HG03571 (cell line): ENCODE measurements around the gene ZNF407.
A peak's percentile ranks its signal among the peaks of the same experiment; 100 is the strongest.
"Not testable (repeated sequence)": the region's sequence is repeated elsewhere in the genome, so short reads cannot be mapped to it uniquely, and the experiment has no call there.

ENCODE experiments used
- ATAC-seq: cut with Tn5 transposase; IDR thresholded peaks from one replicate; pipeline ENCODE4 v1.9.1; 2021; ENCODE audit not compliant: unreplicated experiment

ZNF407 gene, protein sequence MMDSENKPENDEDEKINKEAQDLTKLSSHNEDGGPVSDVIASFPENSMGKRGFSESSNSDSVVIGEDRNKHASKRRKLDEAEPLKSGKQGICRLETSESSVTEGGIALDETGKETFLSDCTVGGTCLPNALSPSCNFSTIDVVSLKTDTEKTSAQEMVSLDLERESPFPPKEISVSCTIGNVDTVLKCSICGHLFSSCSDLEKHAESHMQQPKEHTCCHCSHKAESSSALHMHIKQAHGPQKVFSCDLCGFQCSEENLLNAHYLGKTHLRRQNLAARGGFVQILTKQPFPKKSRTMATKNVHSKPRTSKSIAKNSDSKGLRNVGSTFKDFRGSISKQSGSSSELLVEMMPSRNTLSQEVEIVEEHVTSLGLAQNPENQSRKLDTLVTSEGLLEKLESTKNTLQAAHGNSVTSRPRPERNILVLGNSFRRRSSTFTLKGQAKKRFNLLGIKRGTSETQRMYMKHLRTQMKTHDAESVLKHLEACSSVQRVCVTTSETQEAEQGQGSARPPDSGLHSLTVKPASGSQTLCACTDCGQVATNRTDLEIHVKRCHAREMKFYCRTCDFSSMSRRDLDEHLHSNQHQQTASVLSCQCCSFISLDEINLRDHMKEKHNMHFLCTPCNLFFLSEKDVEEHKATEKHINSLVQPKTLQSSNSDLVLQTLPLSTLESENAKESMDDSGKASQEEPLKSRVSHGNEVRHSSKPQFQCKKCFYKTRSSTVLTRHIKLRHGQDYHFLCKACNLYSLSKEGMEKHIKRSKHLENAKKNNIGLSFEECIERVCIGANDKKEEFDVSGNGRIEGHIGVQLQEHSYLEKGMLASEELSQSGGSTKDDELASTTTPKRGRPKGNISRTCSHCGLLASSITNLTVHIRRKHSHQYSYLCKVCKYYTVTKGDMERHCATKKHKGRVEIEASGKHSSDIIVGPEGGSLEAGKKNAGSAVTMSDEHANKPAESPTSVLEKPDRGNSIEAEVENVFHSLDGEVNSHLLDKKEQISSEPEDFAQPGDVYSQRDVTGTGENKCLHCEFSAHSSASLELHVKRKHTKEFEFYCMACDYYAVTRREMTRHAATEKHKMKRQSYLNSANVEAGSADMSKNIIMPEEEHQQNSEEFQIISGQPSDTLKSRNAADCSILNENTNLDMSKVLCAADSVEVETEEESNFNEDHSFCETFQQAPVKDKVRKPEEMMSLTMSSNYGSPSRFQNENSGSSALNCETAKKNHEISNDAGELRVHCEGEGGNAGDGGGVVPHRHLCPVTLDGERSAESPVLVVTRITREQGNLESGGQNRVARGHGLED (N-terminal part only)

GRCh38 chr18:74597662-74598349 lies at the start of gene ZNF407:
Gene ZNF407 (plus strand): TSS chr18:74597870. CDS start chr18:74631020, 33,150 bp downstream.
- ATAC-seq, result peak; percentile 68

GRCh38 chr18:74549591-74550104 lies 48.0 kb upstream of the ZNF407 start:
- no peak for ATAC-seq

- ATAC-seq, result no peak
These were observed 46.8 kb upstream of the ZNF407 start for GRCh38 chr18:74550886-74551285.

GRCh38 chr18:74551452-74551851 lies 46.2 kb upstream of the ZNF407 start:
- ATAC-seq, result no peak

DNA sequence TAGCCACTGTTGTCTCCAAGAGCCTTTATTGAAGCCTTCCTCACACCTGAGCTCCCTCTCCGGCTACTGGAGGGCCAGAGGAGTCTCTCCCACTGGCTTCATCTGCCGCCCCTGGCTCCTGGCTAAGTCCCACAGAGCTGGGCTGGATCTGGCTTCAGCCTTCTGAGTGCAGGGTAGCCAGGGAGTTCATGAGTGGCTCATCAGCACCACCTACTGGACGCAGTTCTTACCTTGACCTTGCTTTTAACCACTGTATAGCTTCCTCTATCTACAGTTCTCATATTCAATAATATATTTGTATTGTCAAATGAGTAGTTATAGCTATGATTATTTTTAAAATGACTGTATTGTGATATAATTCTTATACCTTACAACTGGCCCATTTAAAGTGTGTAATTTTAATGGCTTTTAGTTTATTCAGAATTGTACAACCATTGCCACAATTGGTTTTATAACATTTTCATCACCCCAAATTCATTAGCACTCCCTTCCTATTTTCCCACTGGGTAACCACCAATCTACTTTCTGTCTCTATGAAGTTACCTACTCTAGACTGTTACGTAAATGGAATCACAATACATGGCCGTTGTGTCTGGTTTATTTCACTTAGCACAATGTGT lies 45.6 kb upstream of the ZNF407 start:
- peak; percentile 96 for ATAC-seq

DNA sequence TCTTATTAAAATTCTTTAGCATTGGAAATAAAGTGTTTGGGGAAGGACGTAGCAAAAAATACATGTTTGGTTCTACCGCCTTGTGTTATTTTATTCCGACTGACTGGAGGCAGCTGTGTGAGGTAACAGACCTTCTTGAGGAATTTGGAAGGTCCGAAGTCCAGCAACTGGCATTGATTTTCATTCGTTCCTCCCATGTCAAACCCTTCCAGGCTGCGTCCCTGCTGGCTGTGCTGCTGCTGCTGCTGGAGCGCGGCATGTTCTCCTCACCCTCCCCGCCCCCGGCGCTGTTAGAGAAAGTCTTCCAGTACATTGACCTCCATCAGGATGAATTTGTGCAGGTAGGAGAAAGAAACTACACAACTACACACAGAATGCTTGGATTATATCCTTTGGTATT lies 41.5 kb upstream of the ZNF407 start:
- no peak for ATAC-seq

GRCh38 chr18:74558096-74558495 lies 39.6 kb upstream of the ZNF407 start:
- no peak for ATAC-seq

DNA sequence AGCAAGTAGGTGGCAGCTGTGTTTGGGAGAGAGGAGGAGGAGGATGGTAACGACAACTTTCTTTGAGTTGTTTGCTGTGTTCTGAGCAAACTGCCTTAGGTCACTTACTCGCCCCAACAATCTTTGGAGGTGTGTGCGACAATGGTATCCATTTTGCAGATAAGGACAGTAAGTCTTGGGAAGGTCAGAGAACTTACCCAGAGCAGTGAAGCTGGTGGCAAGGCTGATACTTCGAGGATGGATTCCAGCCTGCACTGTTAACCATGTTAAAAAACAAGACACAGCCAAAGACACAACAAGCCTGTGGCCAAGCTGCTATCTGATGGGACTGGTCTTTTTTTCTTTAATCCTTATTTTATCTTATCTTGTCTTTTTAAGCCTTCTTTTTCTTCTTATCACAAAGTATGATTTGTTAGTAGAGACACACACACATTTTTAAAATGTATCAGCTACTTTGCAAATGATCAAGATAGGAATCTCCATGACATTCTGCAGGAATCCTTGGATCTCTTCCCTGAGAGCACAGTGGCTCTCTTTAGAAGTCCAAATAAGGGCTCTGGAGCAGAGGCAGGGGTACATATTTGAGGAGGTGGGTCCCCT lies 35.4 kb upstream of the ZNF407 start:
- ATAC-seq, result no peak

GRCh38 chr18:74562775-74563174 lies 34.9 kb upstream of the ZNF407 start:
- no peak for ATAC-seq

DNA sequence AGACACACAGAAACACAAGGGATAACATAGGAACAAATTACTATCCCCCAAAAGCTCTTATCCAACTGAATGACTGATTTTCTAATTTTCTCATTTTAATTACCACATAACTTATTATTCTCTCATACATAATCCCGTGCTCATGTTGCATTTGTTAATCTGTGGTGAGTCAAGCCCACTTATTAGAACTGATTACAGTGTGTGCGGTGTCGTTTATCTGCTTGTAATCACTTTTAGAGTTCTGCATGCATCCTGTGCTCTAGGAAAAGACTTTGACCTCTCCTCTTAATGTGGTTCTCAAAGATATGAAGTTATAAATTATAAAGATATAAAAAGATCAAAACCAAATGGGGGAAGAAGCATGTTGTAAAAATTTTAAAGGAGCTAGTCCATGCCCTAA lies 33.7 kb upstream of the ZNF407 start:
- ATAC-seq, result no peak

DNA sequence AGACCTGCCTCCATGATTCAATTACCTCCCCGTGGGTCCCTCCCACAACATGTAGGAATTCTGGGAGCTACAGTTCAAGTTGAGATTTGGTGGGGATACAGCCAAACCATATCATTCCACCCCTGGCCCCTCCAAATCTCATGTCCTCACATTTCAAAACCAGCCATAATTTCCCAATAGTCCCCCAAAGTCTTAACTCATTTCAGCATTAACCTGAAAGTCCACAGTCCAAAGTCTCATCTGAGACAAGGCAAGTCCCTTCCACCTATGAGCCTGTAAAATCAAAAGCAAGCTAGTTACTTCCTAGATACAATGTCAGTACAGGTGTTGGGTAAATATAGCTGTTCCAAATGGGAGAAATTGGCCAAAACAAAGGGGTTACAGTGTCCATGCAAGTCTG lies 32.5 kb upstream of the ZNF407 start:
- not testable (repeated sequence) for ATAC-seq

DNA sequence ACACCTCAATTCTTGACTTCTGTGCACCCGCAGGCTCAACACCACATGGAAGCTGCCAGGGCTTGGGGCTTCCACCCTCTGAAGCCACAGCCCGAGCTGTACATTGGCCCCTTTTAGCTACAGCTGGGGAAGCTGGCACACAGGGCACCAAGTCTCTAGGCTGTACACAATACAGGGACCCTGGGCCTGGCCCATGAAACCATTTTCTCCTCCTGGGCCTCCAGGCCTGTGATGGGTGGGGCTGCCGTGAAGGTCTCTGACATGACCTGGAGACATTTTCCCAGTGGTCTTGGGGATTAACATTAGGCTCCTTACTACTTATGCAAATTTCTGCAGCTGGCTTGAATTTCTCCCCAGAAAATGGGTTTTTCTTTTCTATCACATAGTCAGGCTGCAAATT lies 31.7 kb upstream of the ZNF407 start:
- ATAC-seq, result not testable (repeated sequence)

GRCh38 chr18:74567822-74568221 lies 29.8 kb upstream of the ZNF407 start:
- no peak for ATAC-seq

GRCh38 chr18:74569401-74569800 lies 28.3 kb upstream of the ZNF407 start:
- no peak for ATAC-seq

DNA sequence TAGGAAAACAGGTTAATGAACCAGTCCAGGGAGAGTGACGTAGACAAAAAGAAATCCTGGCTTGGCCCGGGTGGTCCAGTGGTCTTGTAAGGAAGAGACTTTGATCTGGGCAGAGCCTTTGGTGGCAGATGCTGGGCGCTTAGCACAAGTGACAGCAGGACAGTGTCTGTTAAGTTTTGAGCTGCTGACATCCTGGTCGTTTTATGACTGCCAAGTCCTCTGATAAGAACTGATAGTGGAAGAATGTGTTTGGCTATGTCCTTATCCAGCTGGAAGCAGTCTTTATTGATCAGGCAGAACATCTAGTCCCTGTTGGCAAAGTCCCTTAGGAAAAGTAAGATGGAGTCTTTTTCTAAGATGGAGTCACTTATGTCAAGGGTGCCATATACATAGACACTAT lies 27.4 kb upstream of the ZNF407 start:
- ATAC-seq, result no peak

DNA sequence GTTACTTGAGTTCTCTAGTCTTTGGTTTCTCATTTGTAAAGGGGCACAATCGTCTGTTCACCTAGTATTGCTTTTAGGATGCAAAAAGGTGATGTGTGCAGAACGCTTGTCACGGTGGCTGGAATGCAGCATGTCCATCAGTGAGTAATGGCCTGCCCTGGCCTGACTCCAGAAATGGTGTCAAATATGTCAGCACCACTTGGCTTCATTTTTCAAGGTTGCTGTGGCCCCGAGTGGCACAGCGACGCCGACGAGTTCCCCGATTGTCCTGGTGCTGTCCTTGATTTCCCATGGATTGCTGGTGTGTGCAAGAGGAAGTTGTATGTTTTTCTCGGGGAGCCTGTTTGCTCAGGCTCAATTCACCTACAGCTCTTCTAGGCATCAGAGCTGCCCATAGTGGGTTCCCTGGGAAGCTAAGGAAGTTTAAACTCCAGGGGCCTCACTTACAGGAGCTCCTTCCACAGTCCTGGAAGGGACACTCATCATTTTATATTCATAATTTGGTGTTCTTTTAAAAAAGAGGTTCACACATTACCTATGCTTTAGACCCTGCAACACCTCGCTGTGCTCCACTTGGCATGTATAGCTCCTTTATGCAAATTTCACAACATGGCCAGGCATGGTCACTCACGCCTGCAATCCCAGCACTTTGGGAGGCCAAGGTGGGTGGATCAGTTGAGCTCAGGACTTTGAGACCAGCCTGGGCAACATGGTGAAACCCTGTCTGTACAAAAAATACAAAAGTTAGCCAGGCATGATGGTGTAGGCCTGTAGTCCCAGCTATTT lies 25.6 kb upstream of the ZNF407 start:
- no peak for ATAC-seq

- no peak for ATAC-seq
These were observed 24.6 kb upstream of the ZNF407 start for GRCh38 chr18:74573053-74573452.

DNA sequence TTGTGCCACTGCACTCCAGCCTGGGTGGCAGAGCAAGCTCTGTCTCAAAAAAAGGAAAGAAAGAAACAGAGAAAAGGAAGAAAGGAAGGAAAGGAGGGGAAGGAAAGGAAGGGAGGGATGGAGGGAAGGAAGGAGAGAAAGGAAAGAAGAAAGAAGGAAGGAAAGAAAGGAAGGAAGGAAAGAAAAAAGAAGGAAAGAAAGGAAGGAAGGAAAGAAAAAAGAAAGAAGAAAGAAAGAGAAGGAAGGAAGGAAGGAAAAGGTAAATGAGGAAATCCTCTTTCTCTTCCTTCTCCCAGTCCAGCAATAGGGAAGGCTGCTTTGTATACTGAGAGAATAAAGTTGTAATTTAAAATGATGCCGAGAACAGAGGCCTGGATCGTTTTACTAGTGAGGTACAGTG lies 22.8 kb upstream of the ZNF407 start:
- ATAC-seq, result no peak

GRCh38 chr18:74577019-74577418 lies 20.7 kb upstream of the ZNF407 start:
- ATAC-seq, result no peak
